ENCODE results near the gene MCF2. TPM values are rescaled to one million over a fixed set of nuclear protein-coding genes. Genes with fewer than 3 reads are reported as not detected.
"Not testable (repeated sequence)": the region's sequence is repeated elsewhere in the genome, so short reads cannot be mapped to it uniquely, and the experiment has no call there.

The MCF2 gene
- total and polyA plus RNA-seq, 9 donors, result 0.91 to 8.1 (median 3.6) TPM

DNA sequence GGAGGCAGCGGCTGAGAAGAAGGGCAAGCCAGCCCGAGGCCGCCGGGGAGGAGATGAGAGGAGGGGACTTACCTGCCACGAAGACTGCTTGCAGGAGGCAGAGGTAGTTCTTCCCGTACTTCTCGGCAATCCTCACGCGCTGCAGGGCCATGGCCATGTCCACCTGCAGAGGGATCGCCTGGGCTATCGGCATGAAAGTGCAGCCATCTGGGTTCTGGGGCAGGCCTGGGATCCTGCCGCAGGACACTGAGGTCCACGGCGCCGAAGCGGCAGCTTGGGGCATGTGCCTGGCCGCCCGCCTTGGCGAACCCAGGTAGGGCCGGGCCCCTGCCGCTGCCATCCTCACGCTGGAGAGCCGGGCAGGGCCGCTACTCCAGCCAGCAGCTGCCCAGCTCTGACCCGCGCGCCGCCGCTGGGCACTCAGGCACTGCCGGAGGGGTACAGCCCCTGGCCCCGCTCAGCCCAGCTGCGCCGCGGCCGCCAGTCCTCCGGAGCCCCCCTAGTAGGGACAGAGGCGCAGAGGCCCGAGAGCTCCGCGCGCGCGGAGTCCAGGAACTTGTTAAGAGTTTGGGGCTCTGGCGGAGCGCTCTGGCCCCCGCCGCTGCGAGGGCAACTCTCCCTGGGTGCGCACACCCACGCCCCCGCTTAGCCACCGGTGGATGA is 16.0 kb downstream of the MCF2 start:
- peak in 4 of 5 donors; percentile 14 to 38 (median 22) for DNase-seq
- H3K9me3 ChIP-seq, result no peaks in the 10 kb centered on the region
- no peaks in the 10 kb centered on the region for H3K4me1 ChIP-seq (ENCODE audit: insufficient read depth)
- H3K27me3 ChIP-seq, result no peaks in the 10 kb centered on the region
- no peaks in the 10 kb centered on the region for H3K36me3 ChIP-seq
- no peak for TF ChIP-seq POLR2A (IDR thresholded peaks at IDR 0.05)
- TF ChIP-seq EP300 (IDR thresholded peaks at IDR 0.05), result no peak
- TF ChIP-seq, protein P1, sequence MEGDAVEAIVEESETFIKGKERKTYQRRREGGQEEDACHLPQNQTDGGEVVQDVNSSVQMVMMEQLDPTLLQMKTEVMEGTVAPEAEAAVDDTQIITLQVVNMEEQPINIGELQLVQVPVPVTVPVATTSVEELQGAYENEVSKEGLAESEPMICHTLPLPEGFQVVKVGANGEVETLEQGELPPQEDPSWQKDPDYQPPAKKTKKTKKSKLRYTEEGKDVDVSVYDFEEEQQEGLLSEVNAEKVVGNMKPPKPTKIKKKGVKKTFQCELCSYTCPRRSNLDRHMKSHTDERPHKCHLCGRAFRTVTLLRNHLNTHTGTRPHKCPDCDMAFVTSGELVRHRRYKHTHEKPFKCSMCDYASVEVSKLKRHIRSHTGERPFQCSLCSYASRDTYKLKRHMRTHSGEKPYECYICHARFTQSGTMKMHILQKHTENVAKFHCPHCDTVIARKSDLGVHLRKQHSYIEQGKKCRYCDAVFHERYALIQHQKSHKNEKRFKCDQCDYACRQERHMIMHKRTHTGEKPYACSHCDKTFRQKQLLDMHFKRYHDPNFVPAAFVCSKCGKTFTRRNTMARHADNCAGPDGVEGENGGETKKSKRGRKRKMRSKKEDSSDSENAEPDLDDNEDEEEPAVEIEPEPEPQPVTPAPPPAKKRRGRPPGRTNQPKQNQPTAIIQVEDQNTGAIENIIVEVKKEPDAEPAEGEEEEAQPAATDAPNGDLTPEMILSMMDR (IDR thresholded peaks at IDR 0.05), result no peak
- 21 to 33% (median 27%) methylated on average over 46 to 52 of the region's 52 CpGs for WGBS, 3 donors
- H3K4me3 ChIP-seq, result peak overlapping the region; percentile 36
- intact Hi-C loops (cut with DNase I), result no loop called here
- peak overlapping the region in 1 of 2 donors; percentile 21 for H3K27ac ChIP-seq

DNA sequence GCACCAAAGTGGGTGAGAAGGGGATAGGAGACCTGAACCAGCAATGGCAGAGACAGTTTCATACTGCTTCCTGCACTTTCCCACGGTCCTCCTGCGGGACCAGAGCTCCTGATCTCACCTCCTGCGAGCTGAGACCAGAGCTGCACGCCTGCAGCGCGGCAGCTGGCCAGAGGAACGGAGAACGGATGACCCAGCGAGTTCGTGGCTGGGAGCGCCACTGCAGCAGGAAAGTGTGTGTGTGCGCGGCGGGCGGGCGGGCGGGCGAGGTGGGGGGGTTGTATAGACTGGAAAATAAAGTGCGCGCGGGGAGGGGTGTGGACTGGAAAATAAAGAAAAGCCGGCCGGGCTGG is 16.5 kb downstream of the MCF2 start:
- H3K9me3 ChIP-seq, result no peaks in the 10 kb centered on the region
- no peaks in the 10 kb centered on the region for H3K36me3 ChIP-seq
- WGBS, 3 donors, result 21 to 38% (median 33%) methylated on average over 23 of the region's 23 CpGs
- no peak overlapping the region for H3K27ac ChIP-seq
- H3K4me1 ChIP-seq (ENCODE audit: insufficient read depth), result no peaks in the 10 kb centered on the region
- intact Hi-C loops (cut with DNase I), result no loop called here
- TF ChIP-seq EP300 (IDR thresholded peaks at IDR 0.05) (no peak), POLR2A (IDR thresholded peaks at IDR 0.05) (no peak)
- TF ChIP-seq, protein P1 (IDR thresholded peaks at IDR 0.05), result no peak
- no peaks in the 10 kb centered on the region for H3K27me3 ChIP-seq
- peak overlapping the region; percentile 36 for H3K4me3 ChIP-seq
- peak; percentile 9 to 34 (median 19) for DNase-seq

DNA sequence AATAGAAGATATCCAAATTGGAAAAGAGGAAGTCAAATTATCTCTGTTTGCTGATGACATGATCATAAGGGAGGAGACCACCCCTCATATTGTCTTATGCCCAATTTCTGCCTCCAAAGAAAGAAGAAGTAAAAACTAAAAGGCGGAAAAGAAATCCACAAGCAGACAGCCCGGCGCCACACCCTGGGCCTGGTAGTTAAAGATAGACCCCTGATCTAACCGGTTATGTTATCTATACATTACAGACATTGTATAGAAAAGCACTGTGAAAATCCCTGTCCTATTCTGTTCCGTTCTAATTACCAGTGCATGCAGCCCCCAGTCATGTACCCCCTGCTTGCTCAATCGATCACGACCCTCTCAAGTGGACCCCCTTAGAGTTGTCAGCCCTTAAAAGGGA is 22.8 kb downstream of the MCF2 start:
- H3K4me3 ChIP-seq; H3K27me3 ChIP-seq; H3K36me3 ChIP-seq; intact Hi-C loops (cut with DNase I); H3K4me1 ChIP-seq (ENCODE audit: insufficient read depth); H3K27ac ChIP-seq; DNase-seq; H3K9me3 ChIP-seq: not testable (repeated sequence)
- WGBS, 3 donors, result 73 to 86% (median 79%) methylated on average over 7 of the region's 7 CpGs

DNA sequence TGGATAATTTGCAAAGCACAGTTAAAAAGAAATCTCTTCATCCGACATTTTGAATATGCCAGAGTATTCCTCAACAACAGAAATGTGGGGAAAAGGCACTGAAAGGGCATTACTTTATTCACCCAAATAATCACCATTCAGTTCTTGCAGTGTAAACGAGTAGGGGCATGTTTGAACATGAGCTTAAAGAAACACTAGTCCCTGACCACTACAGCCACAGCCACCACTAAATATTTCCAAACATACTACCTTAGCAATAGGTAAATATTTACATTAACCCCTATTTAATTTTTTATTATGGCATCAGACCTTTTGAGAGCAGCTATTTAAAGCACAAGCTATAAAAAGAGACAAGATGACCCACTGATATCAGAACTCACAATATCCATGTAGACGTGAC is 27.6 kb downstream of the MCF2 start:
- intact Hi-C loops (cut with DNase I), result no loop called here
- Histone ChIP-seq H3K36me3 (no peaks in the 10 kb centered on the region), H3K4me3 (no peak overlapping the region), H3K4me1 (ENCODE audit: insufficient read depth) (no peaks in the 10 kb centered on the region), H3K27me3 (no peaks in the 10 kb centered on the region), H3K27ac (no peak overlapping the region), H3K9me3 (no peaks in the 10 kb centered on the region)
- WGBS, 3 donors, result 45 to 64% (median 59%) methylated on average over 3 of the region's 3 CpGs
- TF ChIP-seq, protein P1 (IDR thresholded peaks at IDR 0.05), result no peak
- TF ChIP-seq EP300 (IDR thresholded peaks at IDR 0.05), result no peak
- no peak for TF ChIP-seq POLR2A (IDR thresholded peaks at IDR 0.05)
- no peak for DNase-seq

DNA sequence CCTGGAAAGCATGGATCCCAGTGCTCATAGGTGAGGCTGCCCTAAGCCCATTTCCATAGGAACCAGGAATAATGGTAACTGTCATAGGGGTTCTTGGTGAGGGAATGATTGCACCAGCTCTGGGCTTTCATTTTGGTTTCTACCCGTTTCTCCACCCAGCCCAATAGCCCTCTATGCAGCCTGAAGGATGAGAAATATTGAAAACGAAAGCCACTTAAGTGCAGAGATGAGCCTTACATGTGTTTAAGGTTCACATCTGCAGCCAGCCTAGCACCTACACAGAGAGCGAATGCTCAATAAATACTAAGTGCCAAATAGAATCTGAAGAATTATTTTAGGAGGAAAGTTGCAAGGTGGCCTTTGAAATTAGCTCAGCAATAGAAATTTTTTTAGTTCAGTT is 60.4 kb downstream of the MCF2 start:
- DNase-seq, result no peak
- intact Hi-C loops (cut with DNase I), result no loop called here
- WGBS, 3 donors, result 58 to 72% (median 71%) methylated on average over 3 of the region's 3 CpGs
- H3K36me3 ChIP-seq, result no peaks in the 10 kb centered on the region
- H3K27ac ChIP-seq, result no peak overlapping the region
- TF ChIP-seq POLR2A (IDR thresholded peaks at IDR 0.05) (no peak), EP300 (IDR thresholded peaks at IDR 0.05) (no peak)
- TF ChIP-seq, protein P1 (IDR thresholded peaks at IDR 0.05), result no peak
- H3K27me3 ChIP-seq, result no peaks in the 10 kb centered on the region
- H3K4me1 ChIP-seq (ENCODE audit: insufficient read depth), result no peaks in the 10 kb centered on the region
- no peak overlapping the region for H3K4me3 ChIP-seq
- no peaks in the 10 kb centered on the region for H3K9me3 ChIP-seq

All from ovary (tissue), 9 donors.